Common myeloid progenitor, CD34-positive (primary cell): ENCODE measurements around the gene TSSK1B.
A peak's percentile ranks its signal among the peaks of the same experiment; 100 is the strongest.

Experiments used
- CTCF ChIA-PET: fragments of 350-600 bp; sonication (Branson Sonifier 250); formaldehyde crosslinking; loops from one replicate; lab custom pipeline; 2021; ENCODE audit warnings: antibody characterized with exemption; lab: Charles Lee
- POLR2A ChIA-PET: fragments of 350-600 bp; sonication (Branson Sonifier 250); formaldehyde crosslinking; loops from one replicate; lab custom pipeline; 2021; ENCODE audit warnings: antibody characterized with exemption; lab: Charles Lee
- DNase-seq, 3 donors: peaks; one replicate each; pipeline versions ENCODE4 v3.0.0 to v3.0.0-alpha.2; 2013
- H3K27ac ChIP-seq, 2 experiments: 1 replicate in 1 of 2; 2 replicates in 1 of 2; pipeline ENCODE4 v1.7.0; 2013; ENCODE audit warnings: inconsistent platforms in 2 of 2, low read length in 2 of 2, mild to moderate bottlenecking in 2 of 2, low read depth in 1 of 2, moderate library complexity in 1 of 2; ENCODE audit not compliant: severe bottlenecking in 2 of 2, insufficient read depth in 1 of 2, poor library complexity in 1 of 2
- H3K27me3 ChIP-seq, 5 experiments: replicated peaks in 2 of 5; 1 replicate in 3 of 5; 2 replicates in 2 of 5; pipeline versions ENCODE4 v1.6.1 to v1.7.0; 2013; ENCODE audit warnings: low read length in 4 of 5, mild to moderate bottlenecking in 2 of 5, moderate library complexity in 2 of 5, inconsistent platforms in 1 of 5; ENCODE audit not compliant: insufficient read depth in 5 of 5, control insufficient read depth in 4 of 5
- H3K36me3 ChIP-seq, 4 experiments: 1 replicate in 2 of 4; 2 replicates in 2 of 4; pipeline versions ENCODE4 v1.6.1 to v1.7.0; 2013; ENCODE audit warnings: low read length in 3 of 4, control low read depth in 1 of 4, mild to moderate bottlenecking in 1 of 4; ENCODE audit not compliant: control insufficient read depth in 4 of 4, insufficient read depth in 4 of 4
- H3K4me1 ChIP-seq, 4 experiments: 1 replicate in 3 of 4; 2 replicates in 1 of 4; pipeline versions ENCODE4 v1.6.1 to v1.7.1; 2013; ENCODE audit warnings: low read length in 3 of 4, mild to moderate bottlenecking in 3 of 4, control low read depth in 1 of 4, inconsistent platforms in 1 of 4, moderate library complexity in 1 of 4; ENCODE audit not compliant: control insufficient read depth in 4 of 4, insufficient read depth in 4 of 4; ENCODE audit errors: control extremely low read depth in 1 of 4
- H3K4me3 ChIP-seq, 7 experiments: 1 replicate in 4 of 7; 2 replicates in 3 of 7; pipeline versions ENCODE4 v1.5.1 to v1.7.0; 2013; ENCODE audit warnings: mild to moderate bottlenecking in 7 of 7, low read length in 6 of 7, moderate library complexity in 6 of 7, inconsistent platforms in 2 of 7, low read depth in 2 of 7, control low read depth in 1 of 7; ENCODE audit not compliant: insufficient read depth in 4 of 7, control insufficient read depth in 1 of 7; ENCODE audit errors: extremely low read depth in 1 of 7
- H3K9me3 ChIP-seq, 5 experiments: 1 replicate in 4 of 5; 2 replicates in 1 of 5; pipeline versions ENCODE4 v1.6.1 to v1.7.1; 2013; ENCODE audit warnings: low read length in 4 of 5, mild to moderate bottlenecking in 2 of 5, inconsistent platforms in 1 of 5, low read depth in 1 of 5, moderate library complexity in 1 of 5; ENCODE audit not compliant: control insufficient read depth in 4 of 5, insufficient read depth in 2 of 5; ENCODE audit errors: control extremely low read depth in 1 of 5
- WGBS: methylation state at CpG from one replicate; pipeline ENCODE4 v1.1.5; 2013; ENCODE audit not compliant: insufficient coverage; 5-methylcytosine and 5-hydroxymethylcytosine counted together

TSSK1B gene

GRCh38 chr5:113451797-113452196, 17.0 kb upstream of the TSSK1B start:
- CTCF ChIA-PET, result no interaction called here
- 95% methylated on average over 2 of the region's 2 CpGs for WGBS
- POLR2A ChIA-PET, result no interaction called here
- Histone ChIP-seq H3K27me3 (peaks cover 5 to 80% (median 29%) of the 10 kb centered on the region in 5 experiments), H3K9me3 (no peaks in the 10 kb centered on the region), H3K4me1 (no peaks in the 10 kb centered on the region), H3K27ac (no peak overlapping the region), H3K36me3 (no peaks in the 10 kb centered on the region), H3K4me3 (no peak overlapping the region)
- no peak for DNase-seq

DNA sequence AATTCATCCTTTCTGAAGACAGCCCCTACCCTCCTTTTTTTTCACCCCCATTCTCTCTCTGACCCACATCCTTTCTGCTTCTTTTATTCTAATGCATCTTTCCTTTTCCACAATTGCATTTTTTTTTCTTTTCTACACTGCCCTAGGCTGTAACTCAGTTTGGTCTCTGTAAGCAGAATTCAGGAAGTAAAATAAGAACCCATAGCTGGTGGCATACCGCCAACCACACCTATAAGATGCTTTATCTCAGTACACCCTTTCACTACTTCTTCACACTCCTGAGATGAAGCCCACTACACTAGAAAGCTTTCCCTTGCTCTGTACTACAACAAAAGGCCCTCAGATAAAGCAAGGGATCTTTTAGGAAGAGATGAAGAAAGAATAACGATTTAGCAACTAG, 16.1 kb upstream of the TSSK1B start:
- H3K36me3 ChIP-seq, result no peaks in the 10 kb centered on the region
- CTCF ChIA-PET, result interaction anchor here (1.5 kb wide), 1 partner anchor 22 kb away, joined by 4 read pairs; no protein-coding TSS in a partner anchor
- peak; percentile 4 to 35 (median 26) for DNase-seq
- no peaks in the 10 kb centered on the region for H3K4me1 ChIP-seq
- H3K4me3 ChIP-seq, result no peak overlapping the region
- peaks cover 5 to 85% (median 33%) of the 10 kb centered on the region in 5 experiments for H3K27me3 ChIP-seq
- WGBS, result no CpG with 5 or more reads among the region's 2 CpGs
- H3K27ac ChIP-seq, result no peak overlapping the region
- H3K9me3 ChIP-seq, result peaks cover 0 to under 1% (median 0%) of the 10 kb centered on the region in 5 experiments
- POLR2A ChIA-PET, result no interaction called here

GRCh38 chr5:113450462-113450861, 15.7 kb upstream of the TSSK1B start:
- CTCF ChIA-PET, result interaction anchor here (1.5 kb wide), 1 partner anchor 23 kb away, joined by 4 read pairs; no protein-coding TSS in a partner anchor
- 25% methylated on average over 1 of the region's 2 CpGs for WGBS
- POLR2A ChIA-PET, result no interaction called here

GRCh38 chr5:113448252-113448651, 13.5 kb upstream of the TSSK1B start:
- WGBS, result no CpG with 5 or more reads among the region's 3 CpGs
- POLR2A ChIA-PET, result no interaction called here

More at GRCh38 chr5:113450462-113450861, 15.7 kb upstream of the TSSK1B start:
- H3K9me3 ChIP-seq, result peaks cover 0 to 6% (median 0%) of the 10 kb centered on the region in 5 experiments
- no peak overlapping the region for H3K27ac ChIP-seq
- DNase-seq, result peak in 1 of 3 donors; percentile 5
- H3K36me3 ChIP-seq, result no peaks in the 10 kb centered on the region
- H3K27me3 ChIP-seq, result peaks cover 5 to 89% (median 33%) of the 10 kb centered on the region in 5 experiments
- no peak overlapping the region for H3K4me3 ChIP-seq
- no peaks in the 10 kb centered on the region for H3K4me1 ChIP-seq

GRCh38 chr5:113447498-113448050, 12.8 kb upstream of the TSSK1B start:
- ChIA-PET POLR2A (no interaction called here), CTCF (interaction anchor here (0.6 to 1.9 kb wide), 2 partner anchors 63 to 242 kb away, joined by 3 to 5 read pairs; no protein-coding TSS in a partner anchor)
- 63% methylated on average over 3 of the region's 4 CpGs for WGBS
- Histone ChIP-seq H3K36me3 (no peaks in the 10 kb centered on the region), H3K4me1 (no peaks in the 10 kb centered on the region), H3K9me3 (peaks cover 0 to 6% (median 0%) of the 10 kb centered on the region in 5 experiments), H3K27me3 (peaks cover 5 to 79% (median 30%) of the 10 kb centered on the region in 5 experiments), H3K4me3 (no peak overlapping the region), H3K27ac (no peak overlapping the region)
- peak in 2 of 3 donors; percentile 8 to 10 for DNase-seq

More at GRCh38 chr5:113448252-113448651, 13.5 kb upstream of the TSSK1B start:
- CTCF ChIA-PET, result interaction anchor here (1.9 kb wide), 1 partner anchor 62 kb away, joined by 5 read pairs; no protein-coding TSS in a partner anchor
- no peak for DNase-seq
- Histone ChIP-seq H3K27me3 (peaks cover 5 to 84% (median 30%) of the 10 kb centered on the region in 5 experiments), H3K9me3 (peaks cover 0 to 6% (median 0%) of the 10 kb centered on the region in 5 experiments), H3K4me1 (no peaks in the 10 kb centered on the region), H3K36me3 (no peaks in the 10 kb centered on the region), H3K27ac (no peak overlapping the region), H3K4me3 (no peak overlapping the region)

- H3K36me3 ChIP-seq, result no peaks in the 10 kb centered on the region
- no peaks in the 10 kb centered on the region for H3K4me1 ChIP-seq
- 80% methylated on average over 1 of the region's 2 CpGs for WGBS
- peaks cover 5 to 71% (median 27%) of the 10 kb centered on the region in 5 experiments for H3K27me3 ChIP-seq
- peaks cover 0 to 6% (median 0%) of the 10 kb centered on the region in 5 experiments for H3K9me3 ChIP-seq
- no peak overlapping the region for H3K27ac ChIP-seq
- no peak for DNase-seq
- CTCF ChIA-PET, result interaction anchor here (1.1 kb wide), 1 partner anchor 15 kb away, joined by 3 read pairs; no protein-coding TSS in a partner anchor
- POLR2A ChIA-PET, result no interaction called here
- H3K4me3 ChIP-seq, result no peak overlapping the region
These were observed 11.7 kb upstream of the TSSK1B start for GRCh38 chr5:113446358-113446927.

- Histone ChIP-seq H3K27ac (no peak overlapping the region), H3K27me3 (peaks cover 6 to 74% (median 22%) of the 10 kb centered on the region in 5 experiments), H3K4me1 (no peaks in the 10 kb centered on the region), H3K4me3 (no peak overlapping the region), H3K36me3 (no peaks in the 10 kb centered on the region), H3K9me3 (no peaks in the 10 kb centered on the region)
- ChIA-PET CTCF (no interaction called here), POLR2A (no interaction called here)
- no peak for DNase-seq
- WGBS, result no CpG with 5 or more reads among the region's 1 CpG
These were observed 2.3 kb upstream of the TSSK1B start for GRCh38 chr5:113437111-113437510.
